CD4-positive, alpha-beta T cell (primary cell): ENCODE data around the gene ACTR1A. TPM values are rescaled to one million over a fixed set of nuclear protein-coding genes. Genes with fewer than 3 reads are reported as not detected.

ENCODE experiments used
- ATAC-seq: fragments of 200-7000 bp; cut with Tn5 transposase; one replicate; pipeline ENCODE4 v1.10.0; 2022; ENCODE audit warnings: mild to moderate bottlenecking; ENCODE audit not compliant: poor library complexity
- CTCF ChIA-PET: fragments of 350-600 bp; sonication (Branson Sonifier 250); formaldehyde crosslinking; loops from one replicate; lab custom pipeline; 2021; ENCODE audit warnings: antibody characterized with exemption, inconsistent platforms; lab: Charles Lee
- POLR2A ChIA-PET: fragments of 350-600 bp; sonication (Branson Sonifier 250); formaldehyde crosslinking; loops from one replicate; lab custom pipeline; 2021; ENCODE audit warnings: antibody characterized with exemption, inconsistent platforms; lab: Charles Lee
- DNase-seq, 14 experiments: peaks; one replicate each; pipeline ENCODE4 v3.0.0-alpha.2; 2013 to 2020; ENCODE audit warnings: mixed read lengths in 2 of 14
- H3K27ac ChIP-seq, 2 donors: one replicate each; pipeline versions ENCODE4 v1.5.1 to v1.7.0; 2013; ENCODE audit warnings: low read length in 2 of 2, low read depth in 1 of 2, mild to moderate bottlenecking in 1 of 2
- H3K27me3 ChIP-seq, 2 experiments: 1 replicate in 1 of 2; 2 replicates in 1 of 2; pipeline versions ENCODE4 v1.6.1 to v1.7.0; 2013; ENCODE audit warnings: low read length in 2 of 2, control low read depth in 1 of 2, mild to moderate bottlenecking in 1 of 2, moderate library complexity in 1 of 2; ENCODE audit not compliant: insufficient read depth in 2 of 2, control insufficient read depth in 1 of 2
- H3K36me3 ChIP-seq: one replicate; pipeline ENCODE4 v1.6.1; 2013; ENCODE audit warnings: low read length, control low read depth; ENCODE audit not compliant: insufficient read depth
- H3K4me1 ChIP-seq: one replicate; pipeline ENCODE4 v1.6.1; 2013; ENCODE audit warnings: low read length, control low read depth; ENCODE audit not compliant: insufficient read depth
- H3K4me3 ChIP-seq: one replicate; pipeline ENCODE4 v1.5.1; 2013; ENCODE audit warnings: mild to moderate bottlenecking, low read length, moderate library complexity
- H3K9me3 ChIP-seq, 2 experiments: 1 replicate in 1 of 2; 2 replicates in 1 of 2; pipeline versions ENCODE4 v1.6.1 to v1.7.0; 2013; ENCODE audit warnings: low read length in 2 of 2, mild to moderate bottlenecking in 2 of 2, control low read depth in 1 of 2, moderate library complexity in 1 of 2; ENCODE audit not compliant: control insufficient read depth in 1 of 2, insufficient read depth in 1 of 2
- H3K27ac Mint-ChIP-seq: one replicate; pipeline ENCODE4 v1.8.0; 2020; ENCODE audit warnings: mixed read lengths
- H3K27me3 Mint-ChIP-seq: one replicate; pipeline ENCODE4 v1.8.0; 2021; ENCODE audit warnings: mixed read lengths
- H3K36me3 Mint-ChIP-seq: one replicate; pipeline ENCODE4 v1.8.0; 2021; ENCODE audit warnings: low read depth, mixed read lengths
- H3K4me1 Mint-ChIP-seq: one replicate; pipeline ENCODE4 v1.8.0; 2021; ENCODE audit warnings: low read depth, mixed read lengths
- H3K4me3 Mint-ChIP-seq: one replicate; pipeline ENCODE4 v1.8.0; 2020; ENCODE audit warnings: mild to moderate bottlenecking, mixed read lengths
- H3K9me3 Mint-ChIP-seq: one replicate; pipeline ENCODE4 v1.8.0; 2020; ENCODE audit warnings: mixed read lengths
- CTCF ChIP-seq: fragments of 200-600 bp; IDR thresholded peaks from one replicate; pipeline ENCODE4 v1.8.0; 2022; ENCODE audit warnings: antibody characterized with exemption, mild to moderate bottlenecking
- intact Hi-C, 2 experiments: fragments of 100-400 bp; cut with DNase I in 1 of 2; cut with micrococcal nuclease in 1 of 2; formaldehyde crosslinking; loops; one replicate each; pipeline versions ENCODE4 v1.15.1 to v1.9.0; 2023 to 2025; cut with DNase I, micrococcal nuclease
- total RNA-seq, 174 experiments: library from RNA in 2 of 174; stranded (reverse) in 2 of 174; gene quantifications; one replicate each; pipeline ENCODE4 v1.2.3 and lab custom pipeline; 2021 to 2026

Gene ACTR1A
- total RNA-seq, 2 experiments from 2014 or later = 43.3 to 46.3 TPM

- H3K36me3 ChIP-seq = peaks cover 56% of the 10 kb centered on the region
- DNase-seq (no peak), ATAC-seq (no peak)
- H3K9me3 ChIP-seq = no peaks in the 10 kb centered on the region
- Mint-ChIP-seq H3K27me3 (no peaks in the 10 kb centered on the region), H3K4me3 (no peak overlapping the region), H3K9me3 (no peaks in the 10 kb centered on the region), H3K36me3 (peaks cover 58% of the 10 kb centered on the region), H3K27ac (peak overlapping the region; percentile 70), H3K4me1 (peaks cover 17% of the 10 kb centered on the region)
- no peaks in the 10 kb centered on the region for H3K27me3 ChIP-seq
- no peak overlapping the region for H3K4me3 ChIP-seq
- no peak for TF ChIP-seq CTCF
- intact Hi-C loops = loop anchor here (1.0 to 2.0 kb wide), 3 partner anchors 19 to 250 kb away; no protein-coding TSS in a partner anchor
- CTCF ChIA-PET = interaction anchor here (0.6 to 2.5 kb wide), 17 partner anchors 10 to 250 kb away, joined by 3 to 21 read pairs (median 4); partner anchors contain the start of genes CUEDC2, FBXL15, NFKB2 and PSD
- POLR2A ChIA-PET = interaction anchor here (1.4 to 2.0 kb wide), 2 partner anchors 19 to 85 kb away, joined by 3 to 20 read pairs; partner anchors contain the start of gene NFKB2
- H3K4me1 ChIP-seq = peaks cover 16% of the 10 kb centered on the region
- no peak overlapping the region for H3K27ac ChIP-seq
Measured at GRCh38 chr10:102479651-102480050, 22.9 kb downstream of the ACTR1A start.

GRCh38 chr10:102476466-102477141 is 25.9 kb downstream of the ACTR1A start:
- H3K27me3 Mint-ChIP-seq = no peaks in the 10 kb centered on the region
- peaks cover 27% of the 10 kb centered on the region for H3K36me3 ChIP-seq
- H3K4me1 Mint-ChIP-seq = peaks cover 32% of the 10 kb centered on the region

GRCh38 chr10:102475451-102476040 is 27.0 kb downstream of the ACTR1A start:
- TF ChIP-seq CTCF = no peak
- Histone ChIP-seq H3K27me3 (no peaks in the 10 kb centered on the region), H3K4me3 (no peak overlapping the region), H3K36me3 (peaks cover 16% of the 10 kb centered on the region), H3K4me1 (peaks cover 31% of the 10 kb centered on the region), H3K9me3 (no peaks in the 10 kb centered on the region), H3K27ac (no peak overlapping the region)
- ChIA-PET CTCF (no interaction called here), POLR2A (no interaction called here)
- intact Hi-C loops = no loop called here
- DNase-seq = no peak
- no peaks in the 10 kb centered on the region for H3K27me3 Mint-ChIP-seq
- H3K4me3 Mint-ChIP-seq = no peak overlapping the region
- H3K9me3 Mint-ChIP-seq = no peaks in the 10 kb centered on the region
- peaks cover 18% of the 10 kb centered on the region for H3K36me3 Mint-ChIP-seq
- peaks cover 32% of the 10 kb centered on the region for H3K4me1 Mint-ChIP-seq
- peak overlapping the region; percentile 30 for H3K27ac Mint-ChIP-seq
- no peak for ATAC-seq

More at GRCh38 chr10:102476466-102477141, 25.9 kb downstream of the ACTR1A start:
- ATAC-seq = no peak
- peak in 2 of 14 experiments; percentile 28 to 45 for DNase-seq
- intact Hi-C loops = no loop called here
- ChIA-PET CTCF (interaction anchor here (0.6 kb wide), 1 partner anchor 217 kb away, joined by 3 read pairs; no protein-coding TSS in a partner anchor), POLR2A (interaction anchor here (1.0 kb wide), 1 partner anchor 26 kb away, joined by 3 read pairs; no protein-coding TSS in a partner anchor)
- Histone ChIP-seq H3K9me3 (no peaks in the 10 kb centered on the region), H3K4me3 (no peak overlapping the region), H3K4me1 (peaks cover 31% of the 10 kb centered on the region), H3K27me3 (no peaks in the 10 kb centered on the region), H3K27ac (peak overlapping the region in 1 of 2 donors; percentile 10)
- no peak for TF ChIP-seq CTCF
- no peak overlapping the region for H3K4me3 Mint-ChIP-seq
- no peaks in the 10 kb centered on the region for H3K9me3 Mint-ChIP-seq
- peaks cover 28% of the 10 kb centered on the region for H3K36me3 Mint-ChIP-seq
- peak overlapping the region; percentile 78 for H3K27ac Mint-ChIP-seq
